NCI-H524 treated with DMSO at 0.1 percent for 48 hours (cell line): ENCODE data around the gene THSD7A.

ENCODE experiments used
- DNase-seq: peaks from one replicate; lab custom pipeline; 2025; lab: John Stamatoyannopoulos, UW

Gene THSD7A

GRCh38 chr7:11702938-11703337 lies 129.1 kb downstream of the THSD7A start:
- DNase-seq = no peak

DNA sequence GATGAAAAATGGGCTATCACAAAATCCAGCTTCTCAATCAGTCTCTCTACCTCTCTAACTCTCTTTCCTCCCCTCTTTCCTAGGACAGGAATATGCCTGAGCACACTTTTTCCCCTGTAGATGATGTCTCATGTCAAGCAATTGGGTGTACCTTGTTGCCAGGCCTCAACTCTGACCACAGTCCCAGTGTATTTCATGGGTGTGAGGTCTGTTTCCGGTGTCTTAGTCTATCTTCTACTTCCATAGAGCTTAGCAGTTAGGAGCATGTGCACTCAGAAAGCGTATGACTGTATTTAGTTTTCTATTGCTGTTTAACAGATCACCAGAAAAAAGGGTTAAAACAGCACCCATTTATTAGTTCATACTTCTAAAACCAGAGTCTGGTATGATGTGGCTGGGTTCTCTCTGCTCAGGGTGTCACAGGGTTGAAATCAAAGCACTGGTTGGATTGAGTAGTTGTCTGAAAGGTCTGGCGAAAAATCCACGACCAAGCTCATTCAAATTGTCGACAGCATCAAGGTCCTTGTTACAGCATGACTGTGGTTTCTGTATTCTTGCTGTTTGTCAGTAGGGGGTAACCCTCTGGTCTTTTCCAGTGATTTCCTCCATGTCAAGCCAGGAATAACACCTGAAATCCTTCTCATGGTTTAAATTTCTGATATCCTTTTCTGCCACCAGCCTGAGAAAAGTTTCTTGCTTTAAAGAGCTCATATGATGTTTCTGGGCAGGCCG lies 130.0 kb downstream of the THSD7A start:
- DNase-seq = no peak

GRCh38 chr7:11699666-11700065 lies 132.3 kb downstream of the THSD7A start:
- DNase-seq = no peak

DNA sequence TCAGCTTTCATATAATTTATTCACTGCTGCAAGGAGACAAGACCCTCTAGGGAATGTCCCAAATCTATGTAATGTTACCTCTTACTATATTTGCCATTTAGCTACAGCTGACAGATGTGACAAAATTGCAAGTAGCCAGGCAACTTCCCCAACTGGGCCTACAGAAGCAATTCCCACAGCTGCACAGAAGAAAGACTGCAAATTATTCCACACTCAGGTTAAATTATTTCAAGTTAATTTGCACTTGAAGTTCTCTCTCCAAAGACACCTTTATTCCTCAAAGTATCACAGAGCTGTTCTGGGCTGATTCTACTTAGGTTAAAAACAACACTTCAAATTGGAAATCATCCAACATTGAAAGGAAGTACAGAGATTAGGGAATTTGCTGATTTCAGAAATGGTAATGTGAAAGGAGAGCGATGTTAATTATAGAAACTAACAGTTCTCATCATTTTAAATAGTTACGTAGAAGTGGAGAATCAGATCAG lies 133.6 kb downstream of the THSD7A start:
- DNase-seq = no peak

- DNase-seq = no peak
Measured at GRCh38 chr7:11690395-11690794, 141.6 kb downstream of the THSD7A start.

- DNase-seq = no peak
Measured at GRCh38 chr7:11689096-11689495, 142.9 kb downstream of the THSD7A start.

GRCh38 chr7:11681461-11681860 lies 150.5 kb downstream of the THSD7A start:
- DNase-seq = no peak

DNA sequence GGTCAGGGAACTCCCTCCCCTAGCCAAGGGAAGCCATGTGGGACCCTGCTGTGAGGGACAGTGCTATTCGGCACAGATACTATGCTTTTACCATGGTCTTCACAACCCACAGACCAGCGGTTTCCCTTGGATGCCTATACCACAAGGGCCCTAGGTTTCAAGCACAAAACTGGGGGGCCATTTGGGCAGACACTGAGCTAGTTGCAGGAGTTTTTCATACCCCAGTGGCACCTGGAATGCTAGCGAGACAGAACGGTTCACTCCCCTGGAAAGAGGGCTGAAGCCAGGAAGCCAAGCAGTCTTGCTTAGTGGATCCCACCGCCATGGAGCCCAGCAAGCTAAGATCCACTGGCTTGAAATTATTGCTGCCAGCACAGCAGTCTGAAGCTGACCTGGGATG lies 156.8 kb downstream of the THSD7A start:
- no peak for DNase-seq

DNA sequence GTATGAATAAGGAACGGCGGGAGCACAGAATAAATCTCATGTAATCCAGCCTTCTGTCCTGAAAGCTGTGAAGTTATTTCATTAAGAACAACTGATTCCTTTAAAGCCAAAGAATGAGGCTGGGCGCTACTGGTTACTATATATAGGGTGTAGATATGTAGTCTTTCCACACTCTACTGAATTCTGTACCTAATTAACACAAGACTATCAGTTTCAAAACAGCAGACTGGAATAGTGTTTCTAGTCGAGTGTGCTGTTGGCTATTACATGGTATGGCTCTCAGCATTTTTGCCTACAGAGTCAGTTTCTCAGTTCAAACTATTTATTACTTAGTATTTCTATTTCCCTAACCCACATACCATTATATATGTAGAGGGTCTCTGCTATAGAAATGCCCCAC lies 163.3 kb downstream of the THSD7A start:
- no peak for DNase-seq

DNA sequence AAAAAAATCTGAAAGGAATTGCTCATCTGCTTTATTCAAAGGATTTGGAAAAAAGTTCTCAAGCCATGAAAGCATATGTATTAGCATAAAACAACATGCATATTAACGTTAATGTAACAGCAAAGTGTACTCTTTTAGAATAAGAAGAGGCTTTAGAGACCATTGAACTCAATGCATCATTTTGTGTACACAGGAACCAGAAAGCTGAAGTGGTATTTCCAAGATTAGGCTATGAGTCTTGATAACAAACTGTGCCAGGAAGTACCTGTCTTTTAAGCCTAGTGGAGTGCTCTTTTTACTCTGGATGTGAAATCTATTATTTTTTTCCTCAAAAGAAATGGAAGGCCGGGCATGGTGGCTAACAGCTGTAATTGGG lies 164.2 kb downstream of the THSD7A start:
- no peak for DNase-seq

GRCh38 chr7:11667071-11667809 lies 164.8 kb downstream of the THSD7A start:
- no peak for DNase-seq

- DNase-seq = no peak
Measured at GRCh38 chr7:11665357-11665756, 166.6 kb downstream of the THSD7A start.

DNA sequence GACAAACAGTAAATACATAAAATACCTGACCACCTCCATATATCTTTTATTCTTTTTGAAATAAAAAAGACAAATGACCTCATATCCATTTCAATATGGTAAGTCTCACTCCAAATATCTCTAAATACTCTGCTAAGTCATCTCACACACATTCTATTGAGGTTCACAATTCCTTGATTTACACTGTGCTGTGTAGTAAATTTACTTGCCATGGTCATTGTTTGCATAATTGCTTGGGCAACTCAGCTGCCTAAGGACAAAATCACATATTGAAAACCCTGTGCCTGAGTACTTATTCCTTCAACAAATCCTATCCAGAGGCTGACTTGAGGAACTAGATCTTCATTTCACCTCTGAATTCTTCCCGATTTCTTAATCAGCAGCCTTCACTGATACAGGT lies 176.4 kb downstream of the THSD7A start:
- DNase-seq = no peak

GRCh38 chr7:11655163-11655562 lies 176.8 kb downstream of the THSD7A start:
- DNase-seq = no peak

DNA sequence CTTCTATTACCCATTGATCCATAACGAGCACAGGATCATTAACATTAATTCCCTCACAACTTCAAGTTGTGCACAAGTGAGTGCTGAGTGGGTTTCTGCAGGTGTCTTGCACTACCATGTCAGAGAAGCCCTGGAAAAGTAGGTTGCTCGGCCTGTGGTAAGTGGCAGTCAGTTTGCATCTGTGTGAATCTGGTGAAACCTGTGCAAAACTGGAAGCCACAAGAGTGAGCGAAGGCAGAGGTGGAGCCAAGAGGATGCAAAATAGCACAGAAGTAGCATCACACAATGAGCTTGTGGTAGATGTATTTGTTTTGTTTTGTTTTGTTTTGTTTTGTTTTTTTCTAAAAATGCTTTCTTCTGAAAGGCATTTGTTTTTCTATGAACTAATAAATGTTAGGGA lies 181.5 kb downstream of the THSD7A start:
- DNase-seq = no peak

GRCh38 chr7:11650030-11650429 lies 182.0 kb downstream of the THSD7A start:
- no peak for DNase-seq

GRCh38 chr7:11648980-11649379 lies 183.0 kb downstream of the THSD7A start:
- DNase-seq = no peak

DNA sequence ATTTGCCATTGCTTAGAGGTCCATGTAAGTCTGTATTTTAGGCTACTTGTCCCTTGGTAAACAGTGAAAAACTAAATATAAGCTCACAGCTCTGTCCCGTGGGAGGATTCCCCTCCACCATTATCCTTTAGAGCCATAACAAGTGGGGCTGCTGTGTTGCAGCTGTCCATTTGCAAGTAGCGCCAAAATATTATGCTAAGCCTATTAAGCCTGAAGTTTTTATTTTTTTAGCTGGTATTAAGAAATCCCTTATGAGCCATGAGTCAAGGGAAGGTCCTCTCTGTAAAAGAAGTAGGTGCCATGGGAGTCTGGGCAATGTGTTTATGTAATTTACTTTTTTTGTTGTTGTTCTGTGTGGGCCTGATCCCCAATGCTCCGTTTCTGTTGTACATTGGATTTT lies 183.9 kb downstream of the THSD7A start:
- DNase-seq = peak; percentile 25

GRCh38 chr7:11642841-11643240 lies 189.2 kb downstream of the THSD7A start:
- DNase-seq = no peak

GRCh38 chr7:11642276-11642675 lies 189.7 kb downstream of the THSD7A start:
- no peak for DNase-seq

DNA sequence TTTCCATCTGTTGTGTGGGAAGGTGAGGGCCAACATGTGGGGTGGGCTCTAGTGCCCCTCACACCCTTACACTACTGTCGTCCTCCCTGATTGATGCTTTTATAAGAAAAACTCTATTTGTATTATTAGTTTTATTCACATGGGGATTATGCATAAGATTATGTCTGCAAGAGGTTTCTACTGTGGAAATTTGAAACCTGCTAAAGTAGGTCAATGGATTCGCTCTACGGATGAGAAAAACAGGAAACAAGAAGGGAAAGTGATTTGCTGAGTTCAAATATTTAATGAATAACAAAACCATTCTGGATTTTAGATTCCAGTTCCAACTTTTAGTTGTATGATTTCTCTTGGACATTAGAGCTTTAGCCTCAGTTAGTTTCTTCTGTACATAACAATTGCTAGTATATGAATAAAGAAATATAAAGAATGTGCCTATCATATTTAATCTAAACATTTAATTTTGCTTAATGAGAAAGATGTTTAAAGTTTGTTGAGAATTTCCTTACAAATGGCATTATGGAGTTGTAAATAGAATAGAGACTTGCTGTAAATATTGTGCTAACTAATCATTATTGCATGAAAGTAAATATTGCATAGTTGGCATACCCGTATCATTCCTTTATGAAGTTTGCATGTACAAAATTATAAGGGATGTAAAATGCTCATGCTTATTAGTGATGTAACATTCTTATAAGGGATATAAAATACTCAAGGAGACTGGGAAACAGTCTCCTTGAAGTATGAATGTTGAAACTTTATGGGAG lies 193.8 kb downstream of the THSD7A start:
- DNase-seq = no peak

GRCh38 chr7:11636274-11636673 lies 195.7 kb downstream of the THSD7A start:
- DNase-seq = no peak

DNA sequence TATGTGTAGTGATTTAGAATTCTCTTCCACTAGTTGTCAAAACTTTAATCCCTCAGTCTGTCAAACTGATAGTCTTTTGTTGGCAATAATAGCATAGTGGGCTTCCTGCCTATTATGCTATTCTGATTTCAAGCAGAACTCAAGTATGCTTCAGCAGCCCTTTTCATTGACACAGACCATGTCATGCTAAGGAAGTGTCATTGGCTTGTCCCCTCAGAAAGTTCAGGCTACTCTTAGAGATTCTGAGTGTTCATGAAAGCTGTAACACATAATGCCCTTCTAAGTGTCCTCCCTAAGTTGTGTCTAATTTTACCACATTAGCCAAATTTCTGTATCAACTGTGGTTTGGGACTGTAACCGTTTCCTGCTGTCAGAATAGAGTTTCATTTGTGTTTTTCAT lies 198.7 kb downstream of the THSD7A start:
- no peak for DNase-seq
